Endothelial cell (in vitro differentiated cells): ENCODE measurements around the gene RCBTB2. TPM values are rescaled to one million over a fixed set of nuclear protein-coding genes. Genes with fewer than 3 reads are reported as not detected.

ENCODE experiments used
- DNase-seq: peaks from one replicate; pipeline ENCODE4 v3.0.0; 2021; ENCODE audit warnings: low spot score
- H3K27ac Mint-ChIP-seq: one replicate; pipeline ENCODE4 v1.8.0; 2021; ENCODE audit warnings: mixed read lengths, inconsistent platforms; ENCODE audit not compliant: unreplicated experiment
- H3K27me3 Mint-ChIP-seq: one replicate; pipeline ENCODE4 v1.8.0; 2021; ENCODE audit warnings: mild to moderate bottlenecking, moderate library complexity, mixed read lengths, inconsistent platforms; ENCODE audit not compliant: unreplicated experiment
- H3K36me3 Mint-ChIP-seq: one replicate; pipeline ENCODE4 v1.8.0; 2021; ENCODE audit warnings: mild to moderate bottlenecking, low read depth, mixed read lengths, inconsistent platforms; ENCODE audit not compliant: unreplicated experiment
- H3K4me1 Mint-ChIP-seq: one replicate; pipeline ENCODE4 v1.8.0; 2021; ENCODE audit warnings: mild to moderate bottlenecking, mixed read lengths, inconsistent platforms; ENCODE audit not compliant: unreplicated experiment
- H3K4me3 Mint-ChIP-seq: one replicate; pipeline ENCODE4 v1.8.0; 2021; ENCODE audit warnings: mild to moderate bottlenecking, mixed read lengths, inconsistent platforms; ENCODE audit not compliant: unreplicated experiment
- H3K9me3 Mint-ChIP-seq: one replicate; pipeline ENCODE4 v1.8.0; 2021; ENCODE audit warnings: mixed read lengths, inconsistent platforms; ENCODE audit not compliant: unreplicated experiment
- total RNA-seq: library from RNA; stranded (reverse); fragmentation: NEBNext Ultra II Directional; extraction: Animal tissue kit (Norgen Biotek cat#: 25700); gene quantifications from one replicate; pipeline ENCODE4 v1.2.1, GENCODE V29; 2021; ENCODE audit not compliant: unreplicated experiment
- TF ChIP-seq, protein P1 (sequence below): fragments of 200-600 bp; sonication (generic); IDR thresholded peaks from one replicate; pipeline ENCODE4 v1.5.0; 2021; ENCODE audit warnings: antibody characterized with exemption; ENCODE audit not compliant: unreplicated experiment

Gene RCBTB2
- total RNA-seq, 1 donor from 2014 or later = 71.0 TPM

DNA sequence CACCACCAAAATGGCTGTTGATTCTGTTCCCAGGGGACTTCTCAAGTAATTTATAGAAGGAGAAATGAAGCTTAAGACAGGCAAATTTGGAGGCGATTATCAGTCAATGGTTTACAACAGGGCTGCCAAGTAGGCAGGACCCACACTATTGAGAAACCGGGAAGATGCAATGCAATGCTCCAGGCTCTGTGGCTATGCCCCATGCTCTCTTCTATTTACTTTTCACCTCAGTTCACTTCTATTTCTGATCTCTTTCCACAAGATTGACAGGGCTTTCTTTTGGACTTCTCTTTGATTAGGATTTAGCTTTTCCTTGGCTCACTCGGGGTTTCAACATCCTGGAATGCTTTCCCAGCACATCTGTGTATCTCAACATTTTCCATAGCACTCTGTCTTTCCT, 12.7 kb upstream of the RCBTB2 start:
- Mint-ChIP-seq H3K4me3 (no peak overlapping the region), H3K27me3 (no peaks in the 10 kb centered on the region), H3K9me3 (peaks cover 8% of the 10 kb centered on the region), H3K27ac (no peak overlapping the region), H3K36me3 (peaks cover 10% of the 10 kb centered on the region), H3K4me1 (peaks cover 10% of the 10 kb centered on the region)
- no peak for DNase-seq
- TF ChIP-seq, protein P1, sequence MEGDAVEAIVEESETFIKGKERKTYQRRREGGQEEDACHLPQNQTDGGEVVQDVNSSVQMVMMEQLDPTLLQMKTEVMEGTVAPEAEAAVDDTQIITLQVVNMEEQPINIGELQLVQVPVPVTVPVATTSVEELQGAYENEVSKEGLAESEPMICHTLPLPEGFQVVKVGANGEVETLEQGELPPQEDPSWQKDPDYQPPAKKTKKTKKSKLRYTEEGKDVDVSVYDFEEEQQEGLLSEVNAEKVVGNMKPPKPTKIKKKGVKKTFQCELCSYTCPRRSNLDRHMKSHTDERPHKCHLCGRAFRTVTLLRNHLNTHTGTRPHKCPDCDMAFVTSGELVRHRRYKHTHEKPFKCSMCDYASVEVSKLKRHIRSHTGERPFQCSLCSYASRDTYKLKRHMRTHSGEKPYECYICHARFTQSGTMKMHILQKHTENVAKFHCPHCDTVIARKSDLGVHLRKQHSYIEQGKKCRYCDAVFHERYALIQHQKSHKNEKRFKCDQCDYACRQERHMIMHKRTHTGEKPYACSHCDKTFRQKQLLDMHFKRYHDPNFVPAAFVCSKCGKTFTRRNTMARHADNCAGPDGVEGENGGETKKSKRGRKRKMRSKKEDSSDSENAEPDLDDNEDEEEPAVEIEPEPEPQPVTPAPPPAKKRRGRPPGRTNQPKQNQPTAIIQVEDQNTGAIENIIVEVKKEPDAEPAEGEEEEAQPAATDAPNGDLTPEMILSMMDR = no peak

DNA sequence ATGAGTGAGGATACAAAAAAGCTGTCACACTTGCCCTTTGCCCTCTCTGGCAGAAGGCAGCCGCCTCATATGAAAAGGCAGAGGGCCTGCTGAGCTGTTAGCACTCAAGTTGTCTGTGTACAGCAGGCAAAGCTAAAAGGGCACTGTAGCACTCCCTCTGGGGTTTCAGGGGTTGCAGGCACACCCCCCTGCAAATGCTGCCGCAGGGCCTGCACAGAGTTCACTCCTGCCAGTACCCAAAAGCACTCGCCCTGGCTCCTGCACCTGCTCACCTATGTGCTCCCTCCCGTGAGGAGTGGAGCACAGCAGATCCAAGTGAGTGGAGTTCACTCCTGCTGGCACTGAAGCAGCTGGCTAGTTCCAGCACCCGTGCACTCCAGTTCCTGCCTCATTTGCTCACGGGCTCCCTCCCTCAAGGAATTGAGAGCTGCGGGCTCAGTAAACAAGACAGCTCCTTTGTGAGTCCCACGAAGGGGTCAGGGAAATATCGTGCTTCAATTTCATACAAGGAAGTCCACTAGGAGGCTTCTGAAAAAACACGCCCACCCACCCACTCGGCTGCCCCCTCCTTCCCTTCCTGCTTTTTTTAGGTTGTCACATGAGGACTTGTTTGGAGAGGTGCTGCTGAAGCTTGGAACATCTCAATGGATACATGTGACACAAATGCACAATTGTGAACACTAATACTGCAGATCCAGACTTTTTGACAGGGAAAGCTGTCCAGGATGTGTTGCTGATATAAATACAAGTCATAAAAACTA, 9.9 kb upstream of the RCBTB2 start:
- TF ChIP-seq, protein P1 = no peak
- H3K27ac Mint-ChIP-seq = peak overlapping the region; percentile 70
- H3K9me3 Mint-ChIP-seq = no peaks in the 10 kb centered on the region
- no peaks in the 10 kb centered on the region for H3K27me3 Mint-ChIP-seq
- H3K36me3 Mint-ChIP-seq = no peaks in the 10 kb centered on the region
- H3K4me3 Mint-ChIP-seq = no peak overlapping the region
- peaks cover 21% of the 10 kb centered on the region for H3K4me1 Mint-ChIP-seq
- peak; percentile 39 for DNase-seq

DNA sequence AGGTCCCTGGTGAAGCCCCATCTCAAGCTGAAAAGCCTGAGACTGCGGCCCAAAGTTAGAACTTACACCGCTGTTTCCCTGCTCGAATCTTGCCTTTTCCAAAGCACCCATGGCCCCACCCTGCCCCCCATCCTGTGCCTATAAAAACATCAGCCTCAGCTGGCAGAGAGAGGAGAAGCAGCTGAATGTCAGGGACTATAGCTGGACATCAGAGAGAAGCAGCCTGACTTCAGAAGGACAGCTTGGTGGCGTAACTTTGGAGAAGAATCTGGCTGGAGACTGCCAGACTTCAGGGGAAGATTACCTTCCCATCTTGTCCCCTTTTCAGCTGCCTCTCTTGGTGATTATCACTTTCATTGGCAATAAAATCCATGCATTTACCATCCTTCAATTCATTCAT, 9.3 kb upstream of the RCBTB2 start:
- peaks cover 21% of the 10 kb centered on the region for H3K4me1 Mint-ChIP-seq
- no peaks in the 10 kb centered on the region for H3K36me3 Mint-ChIP-seq
- no peak overlapping the region for H3K27ac Mint-ChIP-seq
- no peak for DNase-seq
- no peak overlapping the region for H3K4me3 Mint-ChIP-seq
- no peaks in the 10 kb centered on the region for H3K27me3 Mint-ChIP-seq
- H3K9me3 Mint-ChIP-seq = no peaks in the 10 kb centered on the region
- TF ChIP-seq, protein P1 = no peak

DNA sequence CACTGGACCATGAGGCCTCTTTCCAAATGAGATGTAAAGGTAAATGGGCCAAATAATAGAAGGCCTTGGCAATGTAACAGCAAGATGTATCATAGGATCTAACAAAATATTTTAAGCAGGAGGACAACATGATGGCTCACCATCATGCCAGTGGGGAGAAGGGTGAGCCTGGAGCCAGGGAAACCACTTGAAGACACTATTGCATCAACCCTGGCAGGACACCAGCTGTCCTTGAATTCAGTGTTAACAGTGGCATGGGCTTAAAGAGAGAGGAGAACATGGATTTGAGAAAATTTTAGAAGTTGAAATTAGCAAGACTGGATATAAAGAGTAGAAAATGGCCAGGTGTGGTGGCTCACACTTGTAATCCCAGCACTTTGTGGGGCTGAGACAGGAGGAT, 6.7 kb upstream of the RCBTB2 start:
- H3K27ac Mint-ChIP-seq = no peak overlapping the region
- TF ChIP-seq, protein P1 = no peak
- H3K9me3 Mint-ChIP-seq = no peaks in the 10 kb centered on the region

DNA sequence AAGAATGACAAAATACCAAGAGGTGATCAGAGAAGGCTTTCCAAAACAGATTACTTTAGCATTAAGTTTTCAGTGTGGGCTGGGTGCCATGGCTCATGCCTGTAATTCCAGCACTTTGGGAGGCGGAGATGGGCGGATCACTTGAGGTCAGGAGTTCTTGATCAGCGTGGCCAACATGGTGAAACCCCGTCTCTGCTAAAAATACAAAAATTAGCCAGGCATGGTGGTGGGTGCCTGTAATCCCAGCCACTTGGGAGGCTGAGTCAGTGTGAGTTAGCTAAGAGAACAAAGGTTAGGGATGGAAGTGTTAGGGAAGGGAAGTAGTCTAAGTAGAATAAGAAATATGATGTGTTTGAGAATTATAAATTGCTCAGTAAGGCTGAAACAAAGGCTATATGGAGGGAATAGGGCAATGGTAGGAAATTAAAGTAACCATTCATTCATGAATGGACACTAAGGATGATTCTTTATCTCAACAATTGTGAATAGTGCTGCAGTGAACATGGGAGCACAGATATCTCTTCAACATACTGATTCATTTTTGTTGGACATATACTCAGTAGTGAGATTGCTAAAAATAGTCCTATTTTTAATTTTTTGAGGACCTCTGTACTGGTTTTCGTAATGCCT, 3.9 kb upstream of the RCBTB2 start:
- H3K27ac Mint-ChIP-seq = no peak overlapping the region
- H3K9me3 Mint-ChIP-seq = no peaks in the 10 kb centered on the region
- TF ChIP-seq, protein P1 = no peak
- H3K4me1 Mint-ChIP-seq = peaks cover 27% of the 10 kb centered on the region
- DNase-seq = no peak
- no peak overlapping the region for H3K4me3 Mint-ChIP-seq
- peaks cover 1% of the 10 kb centered on the region for H3K36me3 Mint-ChIP-seq
- H3K27me3 Mint-ChIP-seq = peaks cover 5% of the 10 kb centered on the region

More for the DNA sequence above, 6.7 kb upstream of the RCBTB2 start:
- Mint-ChIP-seq H3K4me3 (no peak overlapping the region), H3K36me3 (no peaks in the 10 kb centered on the region), H3K4me1 (peaks cover 21% of the 10 kb centered on the region), H3K27me3 (no peaks in the 10 kb centered on the region)
- no peak for DNase-seq
